GM10266 (cell line): ENCODE results near the gene REV1.

ENCODE experiments used
- DNase-seq: peaks from one replicate; pipeline ENCODE4 v3.0.0; 2012; ENCODE audit errors: extremely low spot score
- TF ChIP-seq, protein P1 (sequence below): IDR thresholded peaks from 2 replicates; pipeline ENCODE4 v1.5.1; 2012; ENCODE audit warnings: mild to moderate bottlenecking, low read depth; ENCODE audit not compliant: control insufficient read depth, insufficient read depth; ENCODE audit errors: missing control alignments

The REV1 gene

GRCh38 chr2:99403084-99403483 is 86.7 kb downstream of the REV1 start:
- no peak for DNase-seq

DNA sequence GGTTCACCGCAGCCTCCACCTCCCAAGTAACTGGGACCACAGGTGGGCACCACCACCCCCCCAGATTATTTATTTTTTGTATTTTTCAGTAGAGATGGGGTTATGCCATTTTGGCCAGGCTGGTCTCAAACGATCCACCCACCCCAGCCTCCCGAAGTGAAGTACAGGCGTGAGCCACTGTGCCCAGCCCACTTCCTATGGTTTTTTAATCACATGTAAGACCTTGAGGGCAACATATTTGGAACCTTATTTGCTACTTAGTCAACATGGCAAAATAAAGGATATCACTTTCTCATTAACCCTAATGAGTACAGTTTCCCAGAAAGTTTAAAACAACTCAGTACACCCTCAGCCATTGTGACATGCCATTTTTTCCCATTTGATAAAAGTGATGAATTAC is 88.0 kb downstream of the REV1 start:
- TF ChIP-seq, protein P1, sequence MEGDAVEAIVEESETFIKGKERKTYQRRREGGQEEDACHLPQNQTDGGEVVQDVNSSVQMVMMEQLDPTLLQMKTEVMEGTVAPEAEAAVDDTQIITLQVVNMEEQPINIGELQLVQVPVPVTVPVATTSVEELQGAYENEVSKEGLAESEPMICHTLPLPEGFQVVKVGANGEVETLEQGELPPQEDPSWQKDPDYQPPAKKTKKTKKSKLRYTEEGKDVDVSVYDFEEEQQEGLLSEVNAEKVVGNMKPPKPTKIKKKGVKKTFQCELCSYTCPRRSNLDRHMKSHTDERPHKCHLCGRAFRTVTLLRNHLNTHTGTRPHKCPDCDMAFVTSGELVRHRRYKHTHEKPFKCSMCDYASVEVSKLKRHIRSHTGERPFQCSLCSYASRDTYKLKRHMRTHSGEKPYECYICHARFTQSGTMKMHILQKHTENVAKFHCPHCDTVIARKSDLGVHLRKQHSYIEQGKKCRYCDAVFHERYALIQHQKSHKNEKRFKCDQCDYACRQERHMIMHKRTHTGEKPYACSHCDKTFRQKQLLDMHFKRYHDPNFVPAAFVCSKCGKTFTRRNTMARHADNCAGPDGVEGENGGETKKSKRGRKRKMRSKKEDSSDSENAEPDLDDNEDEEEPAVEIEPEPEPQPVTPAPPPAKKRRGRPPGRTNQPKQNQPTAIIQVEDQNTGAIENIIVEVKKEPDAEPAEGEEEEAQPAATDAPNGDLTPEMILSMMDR: no peak
- DNase-seq: no peak

More at GRCh38 chr2:99403084-99403483, 86.7 kb downstream of the REV1 start:
- TF ChIP-seq, protein P1: no peak

DNA sequence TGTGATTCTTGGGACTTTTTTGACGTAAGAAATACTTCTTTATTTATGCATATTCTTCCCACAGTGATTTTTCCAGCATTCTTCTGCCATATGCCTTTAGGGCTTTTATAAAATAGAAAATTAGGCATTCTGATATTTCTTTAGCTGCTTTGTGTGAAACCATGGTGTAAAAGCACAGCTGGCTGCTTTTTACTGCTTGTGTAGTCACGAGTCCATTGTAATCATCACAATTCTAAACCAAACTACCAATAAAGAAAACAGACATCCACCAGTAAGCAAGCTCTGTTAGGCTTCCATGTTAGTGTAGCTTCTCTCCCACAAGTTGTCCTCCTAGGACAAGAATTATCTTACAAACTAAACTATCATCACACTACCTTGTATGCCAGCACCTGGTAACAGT is 90.0 kb downstream of the REV1 start:
- TF ChIP-seq, protein P1: no peak
- no peak for DNase-seq

DNA sequence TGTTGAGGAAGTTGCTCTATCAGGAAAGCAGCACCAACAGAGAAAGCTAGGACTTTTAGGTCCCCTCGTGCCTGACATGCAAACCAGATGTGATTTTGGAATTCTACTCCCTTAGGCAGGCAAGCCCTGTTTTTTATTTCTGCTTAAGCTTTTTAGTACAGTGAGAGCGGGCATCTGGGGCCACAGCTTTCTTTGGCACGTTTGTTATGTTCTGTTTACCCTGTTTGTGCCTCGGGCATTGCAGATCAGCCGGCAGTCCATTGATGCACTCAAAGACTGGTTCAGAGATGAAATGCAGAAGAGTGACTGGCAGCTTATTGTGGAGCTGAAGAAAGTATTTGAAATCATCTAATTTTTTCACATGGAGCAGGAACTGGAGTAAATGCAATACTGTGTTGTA is 90.8 kb downstream of the REV1 start:
- no peak for DNase-seq
- TF ChIP-seq, protein P1: no peak

DNA sequence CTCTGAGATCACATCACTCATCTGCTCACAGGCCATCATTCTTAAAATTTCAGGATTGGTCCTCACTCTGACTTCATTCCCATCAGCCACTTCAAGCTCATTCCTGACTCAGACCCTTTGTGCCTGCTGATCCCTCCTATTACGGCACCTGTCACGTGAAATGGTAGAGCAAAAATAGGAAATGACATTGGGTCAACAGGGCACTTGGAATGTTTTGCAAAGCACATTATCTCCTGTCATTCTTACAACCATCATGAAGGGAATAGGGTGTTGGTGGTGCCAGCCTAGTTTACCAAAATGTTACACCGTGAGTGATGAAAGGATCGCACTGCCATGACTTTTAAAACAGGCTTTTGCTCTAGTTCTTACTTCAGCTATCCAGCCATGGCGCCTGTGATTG is 91.5 kb downstream of the REV1 start:
- TF ChIP-seq, protein P1: no peak
- DNase-seq: no peak

- DNase-seq: no peak
- TF ChIP-seq, protein P1: no peak
Observed at GRCh38 chr2:99397266-99397920, 92.4 kb downstream of the REV1 start.

- TF ChIP-seq, protein P1: no peak
- no peak for DNase-seq
Observed at GRCh38 chr2:99395589-99396130, 94.2 kb downstream of the REV1 start.
